ENCODE measurements around the gene NFE2L1.

DNA sequence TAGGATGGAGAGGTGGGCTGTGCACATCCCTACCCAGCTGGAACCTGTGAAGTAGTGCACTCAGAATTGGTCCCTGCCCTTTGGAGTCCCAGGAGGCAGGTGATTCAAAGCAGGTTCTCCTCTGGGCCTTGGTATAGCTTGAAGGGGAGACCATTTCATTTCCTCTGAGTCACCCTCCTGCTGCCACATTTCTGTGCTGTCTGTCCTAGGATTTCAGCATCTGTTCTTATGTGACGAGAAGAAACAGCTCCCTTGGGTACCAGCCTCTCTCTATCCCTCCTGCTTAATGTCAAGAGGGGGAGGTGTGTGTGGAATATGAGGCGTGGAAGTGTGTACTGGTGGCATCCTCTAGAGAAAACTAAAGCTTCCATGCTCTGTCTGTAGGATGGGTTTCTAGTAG, 5.0 kb upstream of the NFE2L1 start:
- no peak for TF ChIP-seq POLR2A (IDR thresholded peaks at IDR 0.05)
- TF ChIP-seq, protein P1, sequence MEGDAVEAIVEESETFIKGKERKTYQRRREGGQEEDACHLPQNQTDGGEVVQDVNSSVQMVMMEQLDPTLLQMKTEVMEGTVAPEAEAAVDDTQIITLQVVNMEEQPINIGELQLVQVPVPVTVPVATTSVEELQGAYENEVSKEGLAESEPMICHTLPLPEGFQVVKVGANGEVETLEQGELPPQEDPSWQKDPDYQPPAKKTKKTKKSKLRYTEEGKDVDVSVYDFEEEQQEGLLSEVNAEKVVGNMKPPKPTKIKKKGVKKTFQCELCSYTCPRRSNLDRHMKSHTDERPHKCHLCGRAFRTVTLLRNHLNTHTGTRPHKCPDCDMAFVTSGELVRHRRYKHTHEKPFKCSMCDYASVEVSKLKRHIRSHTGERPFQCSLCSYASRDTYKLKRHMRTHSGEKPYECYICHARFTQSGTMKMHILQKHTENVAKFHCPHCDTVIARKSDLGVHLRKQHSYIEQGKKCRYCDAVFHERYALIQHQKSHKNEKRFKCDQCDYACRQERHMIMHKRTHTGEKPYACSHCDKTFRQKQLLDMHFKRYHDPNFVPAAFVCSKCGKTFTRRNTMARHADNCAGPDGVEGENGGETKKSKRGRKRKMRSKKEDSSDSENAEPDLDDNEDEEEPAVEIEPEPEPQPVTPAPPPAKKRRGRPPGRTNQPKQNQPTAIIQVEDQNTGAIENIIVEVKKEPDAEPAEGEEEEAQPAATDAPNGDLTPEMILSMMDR (IDR thresholded peaks at IDR 0.05 in 4 of 5, conservative IDR thresholded peaks at IDR 0.05 in 1 of 5) = no peak
